ENCODE data around the gene IER5.

The IER5 gene

GRCh38 chr1:181135437-181135731, 46.9 kb downstream of the IER5 start:
- DNase-seq (ENCODE audit: low read depth), result no peak

GRCh38 chr1:181135815-181136737, 47.6 kb downstream of the IER5 start:
- no peak for DNase-seq (ENCODE audit: low read depth)

- DNase-seq (ENCODE audit: low read depth), result no peak
Measured at GRCh38 chr1:181136738-181137122, 48.2 kb downstream of the IER5 start.

- no peak for DNase-seq (ENCODE audit: low read depth)
Measured at GRCh38 chr1:181137217-181137743, 48.8 kb downstream of the IER5 start.

GRCh38 chr1:181139631-181140061, 51.1 kb downstream of the IER5 start:
- DNase-seq (ENCODE audit: low read depth), result no peak

- DNase-seq (ENCODE audit: low read depth), result no peak
Measured at GRCh38 chr1:181140398-181140797, 51.9 kb downstream of the IER5 start.

- no peak for DNase-seq (ENCODE audit: low read depth)
Measured at GRCh38 chr1:181140891-181141290, 52.4 kb downstream of the IER5 start.

- DNase-seq (ENCODE audit: low read depth), result peak; percentile 48
Measured at GRCh38 chr1:181141431-181141910, 53.0 kb downstream of the IER5 start.

Measured in stimulated activated CD8-positive, alpha-beta memory T cell treated with anti-CD3 and anti-CD28 coated beads, Interleukin-12 subunit alpha, Interleukin-12 subunit beta, amount 100 ng/mL, for 4 hours (primary cell).